Osteocyte (in vitro differentiated cells): ENCODE measurements around the gene TRMT61A. TPM values are rescaled to one million over a fixed set of nuclear protein-coding genes. Genes with fewer than 3 reads are reported as not detected.

Experiments
- DNase-seq: peaks from one replicate; pipeline ENCODE4 v3.0.0; 2021; ENCODE audit warnings: mixed read lengths; ENCODE audit not compliant: unreplicated experiment; ENCODE audit errors: extremely low spot score
- H3K27ac Mint-ChIP-seq: one replicate; pipeline ENCODE4 v1.8.0; 2021; ENCODE audit warnings: mild to moderate bottlenecking, mixed read lengths; ENCODE audit not compliant: unreplicated experiment
- H3K27me3 Mint-ChIP-seq: one replicate; pipeline ENCODE4 v1.8.0; 2021; ENCODE audit warnings: mixed read lengths; ENCODE audit not compliant: unreplicated experiment
- H3K36me3 Mint-ChIP-seq: one replicate; pipeline ENCODE4 v1.8.0; 2021; ENCODE audit warnings: mixed read lengths; ENCODE audit not compliant: unreplicated experiment
- H3K4me1 Mint-ChIP-seq: one replicate; pipeline ENCODE4 v1.8.0; 2021; ENCODE audit warnings: mixed read lengths; ENCODE audit not compliant: unreplicated experiment
- H3K4me3 Mint-ChIP-seq: one replicate; pipeline ENCODE4 v1.8.0; 2021; ENCODE audit warnings: mild to moderate bottlenecking, moderate library complexity, mixed read lengths; ENCODE audit not compliant: unreplicated experiment
- H3K9me3 Mint-ChIP-seq: one replicate; pipeline ENCODE4 v1.8.0; 2021; ENCODE audit warnings: mixed read lengths; ENCODE audit not compliant: unreplicated experiment
- total RNA-seq: library from RNA; stranded (reverse); gene quantifications from 2 replicates; pipeline ENCODE4 v1.2.1, GENCODE V29; 2021
- TF ChIP-seq, protein P1 (sequence below): fragments of 200-600 bp; sonication (generic); IDR thresholded peaks from 2 replicates; pipeline ENCODE4 v1.5.0; 2021; ENCODE audit warnings: antibody characterized with exemption, mild to moderate bottlenecking, moderate library complexity

The TRMT61A gene
- total RNA-seq, 1 donor from 2014 or later = 11.5 TPM

DNA sequence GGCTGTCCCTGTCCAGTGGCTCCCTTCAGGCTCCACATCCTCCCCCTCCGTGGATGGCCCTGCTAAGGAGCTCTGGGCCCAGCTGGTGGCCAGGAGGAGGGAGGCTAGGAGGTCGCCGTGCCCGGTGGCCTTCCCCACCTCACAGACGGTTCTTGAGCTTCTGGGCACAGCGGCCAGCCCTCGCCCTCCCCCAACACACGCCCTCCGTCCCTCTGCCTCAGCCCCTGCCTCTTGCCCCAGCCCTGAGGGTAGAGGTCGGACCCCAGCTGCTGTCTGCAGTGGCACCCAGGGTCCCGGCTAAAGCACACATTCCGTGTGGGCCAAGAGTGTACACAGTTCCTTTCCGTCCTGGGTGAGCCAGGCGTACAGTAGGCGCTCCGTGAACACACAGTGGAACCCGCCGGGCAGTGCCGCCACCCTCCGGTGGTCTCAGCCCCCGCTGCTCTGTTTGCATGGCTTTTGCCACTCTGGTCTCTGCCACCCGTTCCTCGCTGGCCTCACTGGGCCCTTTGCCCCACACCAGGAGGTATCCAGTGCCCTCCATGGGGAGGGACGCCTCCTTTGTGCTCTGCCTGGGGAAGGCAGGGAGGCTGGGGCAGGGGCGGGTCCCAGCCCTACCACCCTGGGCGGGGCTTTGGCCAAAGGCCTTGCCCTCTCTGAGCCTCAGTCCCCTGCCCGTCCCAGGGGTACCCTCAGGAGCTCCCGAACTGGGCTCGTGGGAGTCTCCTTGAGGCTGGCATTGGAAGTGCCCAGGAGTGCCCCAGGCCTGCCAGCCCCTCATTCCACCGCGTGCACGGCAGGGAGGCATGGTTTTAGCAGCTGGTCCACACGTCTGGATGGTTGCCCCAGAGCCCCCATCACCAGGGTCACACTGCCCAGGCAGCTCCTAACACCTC lies 13.0 kb downstream of the TRMT61A start:
- Mint-ChIP-seq H3K27ac (peak overlapping the region; percentile 89), H3K9me3 (no peaks in the 10 kb centered on the region), H3K36me3 (no peaks in the 10 kb centered on the region), H3K27me3 (no peaks in the 10 kb centered on the region), H3K4me3 (no peak overlapping the region), H3K4me1 (peaks cover 43% of the 10 kb centered on the region)
- DNase-seq = no peak
- TF ChIP-seq, protein P1, sequence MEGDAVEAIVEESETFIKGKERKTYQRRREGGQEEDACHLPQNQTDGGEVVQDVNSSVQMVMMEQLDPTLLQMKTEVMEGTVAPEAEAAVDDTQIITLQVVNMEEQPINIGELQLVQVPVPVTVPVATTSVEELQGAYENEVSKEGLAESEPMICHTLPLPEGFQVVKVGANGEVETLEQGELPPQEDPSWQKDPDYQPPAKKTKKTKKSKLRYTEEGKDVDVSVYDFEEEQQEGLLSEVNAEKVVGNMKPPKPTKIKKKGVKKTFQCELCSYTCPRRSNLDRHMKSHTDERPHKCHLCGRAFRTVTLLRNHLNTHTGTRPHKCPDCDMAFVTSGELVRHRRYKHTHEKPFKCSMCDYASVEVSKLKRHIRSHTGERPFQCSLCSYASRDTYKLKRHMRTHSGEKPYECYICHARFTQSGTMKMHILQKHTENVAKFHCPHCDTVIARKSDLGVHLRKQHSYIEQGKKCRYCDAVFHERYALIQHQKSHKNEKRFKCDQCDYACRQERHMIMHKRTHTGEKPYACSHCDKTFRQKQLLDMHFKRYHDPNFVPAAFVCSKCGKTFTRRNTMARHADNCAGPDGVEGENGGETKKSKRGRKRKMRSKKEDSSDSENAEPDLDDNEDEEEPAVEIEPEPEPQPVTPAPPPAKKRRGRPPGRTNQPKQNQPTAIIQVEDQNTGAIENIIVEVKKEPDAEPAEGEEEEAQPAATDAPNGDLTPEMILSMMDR = no peak

DNA sequence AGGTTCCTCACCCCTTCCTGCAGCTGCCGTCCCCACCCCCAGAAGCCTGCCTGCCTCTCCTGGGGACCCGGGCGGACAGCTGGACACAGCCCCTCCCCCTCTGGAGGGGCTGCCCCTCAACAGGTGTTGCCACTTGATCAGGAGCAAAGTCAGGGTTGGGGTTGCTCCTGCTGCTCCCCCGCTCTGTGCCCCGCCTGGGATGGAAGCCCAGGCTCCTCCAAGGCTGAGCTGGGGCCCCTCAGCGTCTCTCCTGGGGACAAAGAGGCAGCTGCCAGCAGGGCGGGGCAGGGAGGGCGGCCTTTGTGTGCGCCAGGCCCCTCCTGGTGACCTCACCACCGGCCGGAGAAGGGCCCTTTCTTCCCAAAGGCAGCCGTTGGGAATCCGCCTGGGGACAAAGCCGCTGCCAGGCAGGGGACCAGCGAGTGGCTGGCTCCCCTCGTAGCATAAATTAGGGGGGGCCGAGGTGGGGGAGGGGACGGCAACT lies 13.7 kb downstream of the TRMT61A start:
- DNase-seq = no peak
- Mint-ChIP-seq H3K36me3 (no peaks in the 10 kb centered on the region), H3K9me3 (no peaks in the 10 kb centered on the region), H3K27me3 (no peaks in the 10 kb centered on the region), H3K27ac (no peak overlapping the region), H3K4me3 (no peak overlapping the region), H3K4me1 (peaks cover 39% of the 10 kb centered on the region)
- TF ChIP-seq, protein P1 = no peak

DNA sequence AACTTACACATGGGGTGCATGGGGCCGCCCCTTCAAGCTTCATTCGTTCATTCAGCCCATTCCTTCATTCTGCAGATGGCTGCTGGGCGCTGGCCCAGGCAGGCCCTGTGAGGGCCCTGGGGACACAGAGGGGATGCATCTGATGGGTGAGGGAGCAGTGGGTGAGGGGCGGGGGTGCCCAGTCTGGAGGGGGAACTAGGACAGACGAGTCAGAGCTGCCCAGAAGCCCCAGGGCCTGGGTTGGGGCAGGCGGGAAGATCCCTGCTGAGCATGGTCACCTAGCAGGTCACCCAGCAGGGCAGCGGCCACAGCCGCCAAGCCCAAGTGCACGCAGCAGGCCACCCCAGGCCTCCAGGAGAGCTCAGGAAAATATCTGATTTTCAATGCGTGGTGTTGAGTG lies 14.1 kb downstream of the TRMT61A start:
- DNase-seq = no peak
- H3K27ac Mint-ChIP-seq = no peak overlapping the region
- no peak overlapping the region for H3K4me3 Mint-ChIP-seq
- peaks cover 39% of the 10 kb centered on the region for H3K4me1 Mint-ChIP-seq
- TF ChIP-seq, protein P1 = no peak
- H3K36me3 Mint-ChIP-seq = no peaks in the 10 kb centered on the region
- H3K27me3 Mint-ChIP-seq = no peaks in the 10 kb centered on the region
- no peaks in the 10 kb centered on the region for H3K9me3 Mint-ChIP-seq

DNA sequence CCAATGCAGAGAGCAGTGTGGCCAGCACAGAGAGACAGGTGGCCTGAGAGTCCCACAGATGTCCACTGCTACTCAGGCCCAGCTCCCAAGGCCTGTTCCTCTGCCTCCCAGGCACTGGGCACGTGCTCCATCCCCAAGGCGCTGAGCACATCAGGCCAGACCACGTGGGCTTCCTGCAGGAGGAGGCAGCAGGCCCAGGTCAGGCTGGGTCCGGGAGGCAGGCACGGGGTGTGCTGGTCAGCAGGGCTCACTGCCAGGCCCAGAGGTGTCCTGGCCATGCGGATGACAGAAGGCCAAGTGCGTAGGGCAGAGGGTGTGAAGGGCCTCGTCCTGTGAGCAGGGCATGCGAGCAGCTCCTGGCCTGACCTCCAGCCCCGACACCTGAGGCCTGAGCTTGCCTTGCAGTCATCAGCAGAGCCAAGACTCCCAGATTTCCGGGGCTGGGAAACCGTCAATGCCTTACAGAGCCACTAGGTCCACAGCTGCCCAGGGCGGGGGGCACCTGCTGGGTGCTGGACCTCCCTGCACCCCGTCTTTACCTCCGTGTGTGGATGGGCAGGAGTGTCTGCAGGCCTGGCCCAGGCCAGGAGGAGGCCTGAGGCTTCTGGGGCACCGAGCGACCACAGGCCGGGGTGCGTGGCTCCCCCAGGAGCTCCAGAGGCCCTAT lies 14.9 kb downstream of the TRMT61A start:
- peaks cover 39% of the 10 kb centered on the region for H3K4me1 Mint-ChIP-seq
- no peaks in the 10 kb centered on the region for H3K36me3 Mint-ChIP-seq
- no peaks in the 10 kb centered on the region for H3K27me3 Mint-ChIP-seq
- H3K4me3 Mint-ChIP-seq = no peak overlapping the region
- no peak overlapping the region for H3K27ac Mint-ChIP-seq
- no peak for DNase-seq
- H3K9me3 Mint-ChIP-seq = no peaks in the 10 kb centered on the region
- TF ChIP-seq, protein P1 = no peak
